Kidney (tissue), 14 donors: ENCODE measurements around the gene APOL1. TPM values are rescaled to one million over a fixed set of nuclear protein-coding genes. Genes with fewer than 3 reads are reported as not detected.

Experiments
- DNase-seq, 5 donors: peaks; one replicate each; pipeline ENCODE4 v3.0.0-alpha.2; 2013 to 2020
- FAIRE-seq: peaks from 2 replicates; lab custom pipeline; 2012; peaks lifted over from hg19 to GRCh38; lab: Jason Lieb, UNC
- H3K27ac ChIP-seq, 2 donors: one replicate each; pipeline ENCODE4 v1.7.0; 2013; ENCODE audit warnings: low read depth in 2 of 2, low read length in 2 of 2, inconsistent platforms in 1 of 2
- H3K27me3 ChIP-seq: one replicate; pipeline ENCODE4 v1.7.1; 2013; ENCODE audit warnings: low read length, inconsistent platforms; ENCODE audit not compliant: control insufficient read depth, insufficient read depth
- H3K36me3 ChIP-seq, 3 donors: one replicate each; pipeline versions ENCODE4 v1.7.0 to v1.7.1; 2013; ENCODE audit warnings: low read length in 3 of 3, control low read depth in 1 of 3, inconsistent platforms in 1 of 3; ENCODE audit not compliant: insufficient read depth in 3 of 3, control insufficient read depth in 2 of 3
- H3K4me1 ChIP-seq, 3 donors: one replicate each; pipeline versions ENCODE4 v1.7.0 to v1.7.1; 2013; ENCODE audit warnings: low read length in 3 of 3, inconsistent platforms in 1 of 3, low read depth in 1 of 3; ENCODE audit not compliant: control insufficient read depth in 2 of 3, insufficient read depth in 2 of 3
- H3K4me3 ChIP-seq, 3 donors: one replicate each; pipeline versions ENCODE4 v1.7.0 to v1.8.1; 2013; ENCODE audit warnings: low read length in 3 of 3, control low read depth in 1 of 3, inconsistent platforms in 1 of 3
- H3K9ac ChIP-seq, 3 donors: one replicate each; pipeline versions ENCODE4 v1.7.0 to v1.7.1; 2013; ENCODE audit warnings: low read length in 3 of 3, control low read depth in 1 of 3, inconsistent platforms in 1 of 3
- H3K9me3 ChIP-seq, 3 donors: one replicate each; pipeline versions ENCODE4 v1.7.0 to v1.7.1; 2013; ENCODE audit warnings: low read length in 3 of 3, control low read depth in 1 of 3, inconsistent platforms in 1 of 3; ENCODE audit not compliant: control insufficient read depth in 2 of 3, insufficient read depth in 1 of 3
- CTCF ChIP-seq: IDR thresholded peaks from 3 replicates; pipeline ENCODE4 v1.5.1; 2012; ENCODE audit warnings: mild to moderate bottlenecking, moderate library complexity, borderline replicate concordance; ENCODE audit not compliant: insufficient read depth; ENCODE audit errors: extremely low read depth
- intact Hi-C: fragments of 100-400 bp; cut with DNase I; formaldehyde crosslinking; loops from one replicate; pipeline ENCODE4 v1.11.1; 2022
- polyA plus RNA-seq: library from polyadenylated mRNA; stranded (reverse); fragments of 350-450 nt; fragmentation: Illumina TruSeq; extraction: RNeasy Lipid Tissue Mini Kit (QIAGEN cat#74804); gene quantifications from one replicate; pipeline ENCODE4 v1.2.3, GENCODE V29; 2014; ENCODE audit warnings: low read depth, low replicate concordance; ENCODE audit not compliant: insufficient read depth
- total RNA-seq: library from RNA; stranded (reverse); fragmentation: NEBNext Ultra II Directional; extraction: Animal tissue kit (Norgen Biotek cat#: 25700); gene quantifications from one replicate; pipeline ENCODE4 v1.2.1, GENCODE V29; 2021
- donor health status: control.
- donor health status: control.
- donor health status: control.
- donor health status: control.
- donor health status: control.
- donor health status: DM: yes; HTN: yes; CAD: no.
- donor health status: Normal renal cell carcinoma (clear cell type).

APOL1 gene
- total and polyA plus RNA-seq, 2 donors from 2014 or later: 51.8 to 160 TPM

GRCh38 chr22:36257308-36257707, 4.4 kb downstream of the APOL1 start:
- no peak for FAIRE-seq
- Histone ChIP-seq H3K4me1 (peaks cover 0 to 16% (median 2%) of the 10 kb centered on the region in 3 donors), H3K27ac (no peak overlapping the region)

GRCh38 chr22:36257948-36258670, 5.2 kb downstream of the APOL1 start:
- TF ChIP-seq CTCF: no peak
- peaks cover 0 to 6% (median 2%) of the 10 kb centered on the region in 3 donors for H3K36me3 ChIP-seq
- peaks cover 0 to 12% (median 2%) of the 10 kb centered on the region in 3 donors for H3K4me1 ChIP-seq

More at GRCh38 chr22:36257308-36257707, 4.4 kb downstream of the APOL1 start:
- intact Hi-C loops: no loop called here
- Histone ChIP-seq H3K4me3 (no peak overlapping the region), H3K9me3 (no peaks in the 10 kb centered on the region), H3K27me3 (no peaks in the 10 kb centered on the region), H3K9ac (no peak overlapping the region), H3K36me3 (peaks cover 0 to 2% (median 0%) of the 10 kb centered on the region in 3 donors)
- TF ChIP-seq CTCF: no peak
- DNase-seq: no peak

GRCh38 chr22:36258701-36259614, 6.0 kb downstream of the APOL1 start:
- H3K9ac ChIP-seq: peak overlapping the region in 1 of 3 donors; percentile 31
- no peaks in the 10 kb centered on the region for H3K27me3 ChIP-seq
- H3K9me3 ChIP-seq: no peaks in the 10 kb centered on the region
- DNase-seq: peak; percentile 58 to 85 (median 74)
- no peak for FAIRE-seq
- intact Hi-C loops: no loop called here
- TF ChIP-seq CTCF: no peak
- no peak overlapping the region for H3K4me3 ChIP-seq
- peaks cover 0 to 9% (median 2%) of the 10 kb centered on the region in 3 donors for H3K4me1 ChIP-seq
- H3K27ac ChIP-seq: peak overlapping the region; percentile 24 to 53
- H3K36me3 ChIP-seq: peaks cover 0 to 6% (median 2%) of the 10 kb centered on the region in 3 donors

More at GRCh38 chr22:36257948-36258670, 5.2 kb downstream of the APOL1 start:
- H3K9me3 ChIP-seq: no peaks in the 10 kb centered on the region
- intact Hi-C loops: no loop called here
- peak overlapping the region in 1 of 2 donors; percentile 53 for H3K27ac ChIP-seq
- no peak overlapping the region for H3K9ac ChIP-seq
- FAIRE-seq: no peak
- no peak overlapping the region for H3K4me3 ChIP-seq
- peak in 2 of 5 donors; percentile 21 to 67 for DNase-seq
- no peaks in the 10 kb centered on the region for H3K27me3 ChIP-seq
